ENCODE measurements around the gene SCLY.
"Not testable (repeated sequence)": the region's sequence is repeated elsewhere in the genome, so short reads cannot be mapped to it uniquely, and the experiment has no call there.

The SCLY gene

GRCh38 chr2:238113611-238114010, 52.8 kb downstream of the SCLY start:
- no peak for DNase-seq (ENCODE audit: low spot score)

GRCh38 chr2:238114331-238114841, 53.6 kb downstream of the SCLY start:
- no peak for DNase-seq (ENCODE audit: low spot score)

- DNase-seq (ENCODE audit: low spot score), result no peak
These were observed 54.3 kb downstream of the SCLY start for GRCh38 chr2:238114851-238115660.

- not testable (repeated sequence) for DNase-seq (ENCODE audit: low spot score)
These were observed 54.9 kb downstream of the SCLY start for GRCh38 chr2:238115709-238116108.

- no peak for DNase-seq (ENCODE audit: low spot score)
These were observed 55.7 kb downstream of the SCLY start for GRCh38 chr2:238116298-238117198.

GRCh38 chr2:238117199-238118154, 56.7 kb downstream of the SCLY start:
- peak; percentile 38 for DNase-seq (ENCODE audit: low spot score)

- DNase-seq (ENCODE audit: low spot score), result no peak
These were observed 59.1 kb downstream of the SCLY start for GRCh38 chr2:238119756-238120462.

- DNase-seq (ENCODE audit: low spot score), result no peak
These were observed 59.9 kb downstream of the SCLY start for GRCh38 chr2:238120463-238121298.

- DNase-seq (ENCODE audit: low spot score), result no peak
These were observed 60.9 kb downstream of the SCLY start for GRCh38 chr2:238121511-238122286.

GRCh38 chr2:238122287-238123217, 61.8 kb downstream of the SCLY start:
- DNase-seq (ENCODE audit: low spot score), result no peak

GRCh38 chr2:238123218-238123971, 62.6 kb downstream of the SCLY start:
- no peak for DNase-seq (ENCODE audit: low spot score)

- DNase-seq (ENCODE audit: low spot score), result no peak
These were observed 63.2 kb downstream of the SCLY start for GRCh38 chr2:238123991-238124470.

GRCh38 chr2:238124488-238125126, 63.8 kb downstream of the SCLY start:
- DNase-seq (ENCODE audit: low spot score), result no peak

GRCh38 chr2:238125127-238125885, 64.5 kb downstream of the SCLY start:
- no peak for DNase-seq (ENCODE audit: low spot score)

- no peak for DNase-seq (ENCODE audit: low spot score)
These were observed 65.5 kb downstream of the SCLY start for GRCh38 chr2:238126338-238126737.

- DNase-seq (ENCODE audit: low spot score), result no peak
These were observed 66.0 kb downstream of the SCLY start for GRCh38 chr2:238126775-238127164.
